Raji (cell line): ENCODE data around the gene VWA7.

Source experiments
- POLR2A ChIP-seq: IDR thresholded peaks from 2 replicates; pipeline ENCODE4 v1.6.1; 2011; ENCODE audit warnings: low read depth, low read length, control low read depth; ENCODE audit not compliant: insufficient read depth

Gene VWA7, protein sequence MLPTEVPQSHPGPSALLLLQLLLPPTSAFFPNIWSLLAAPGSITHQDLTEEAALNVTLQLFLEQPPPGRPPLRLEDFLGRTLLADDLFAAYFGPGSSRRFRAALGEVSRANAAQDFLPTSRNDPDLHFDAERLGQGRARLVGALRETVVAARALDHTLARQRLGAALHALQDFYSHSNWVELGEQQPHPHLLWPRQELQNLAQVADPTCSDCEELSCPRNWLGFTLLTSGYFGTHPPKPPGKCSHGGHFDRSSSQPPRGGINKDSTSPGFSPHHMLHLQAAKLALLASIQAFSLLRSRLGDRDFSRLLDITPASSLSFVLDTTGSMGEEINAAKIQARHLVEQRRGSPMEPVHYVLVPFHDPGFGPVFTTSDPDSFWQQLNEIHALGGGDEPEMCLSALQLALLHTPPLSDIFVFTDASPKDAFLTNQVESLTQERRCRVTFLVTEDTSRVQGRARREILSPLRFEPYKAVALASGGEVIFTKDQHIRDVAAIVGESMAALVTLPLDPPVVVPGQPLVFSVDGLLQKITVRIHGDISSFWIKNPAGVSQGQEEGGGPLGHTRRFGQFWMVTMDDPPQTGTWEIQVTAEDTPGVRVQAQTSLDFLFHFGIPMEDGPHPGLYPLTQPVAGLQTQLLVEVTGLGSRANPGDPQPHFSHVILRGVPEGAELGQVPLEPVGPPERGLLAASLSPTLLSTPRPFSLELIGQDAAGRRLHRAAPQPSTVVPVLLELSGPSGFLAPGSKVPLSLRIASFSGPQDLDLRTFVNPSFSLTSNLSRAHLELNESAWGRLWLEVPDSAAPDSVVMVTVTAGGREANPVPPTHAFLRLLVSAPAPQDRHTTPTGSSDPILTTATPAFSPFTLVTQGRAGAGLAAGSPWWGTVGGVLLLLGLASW

DNA sequence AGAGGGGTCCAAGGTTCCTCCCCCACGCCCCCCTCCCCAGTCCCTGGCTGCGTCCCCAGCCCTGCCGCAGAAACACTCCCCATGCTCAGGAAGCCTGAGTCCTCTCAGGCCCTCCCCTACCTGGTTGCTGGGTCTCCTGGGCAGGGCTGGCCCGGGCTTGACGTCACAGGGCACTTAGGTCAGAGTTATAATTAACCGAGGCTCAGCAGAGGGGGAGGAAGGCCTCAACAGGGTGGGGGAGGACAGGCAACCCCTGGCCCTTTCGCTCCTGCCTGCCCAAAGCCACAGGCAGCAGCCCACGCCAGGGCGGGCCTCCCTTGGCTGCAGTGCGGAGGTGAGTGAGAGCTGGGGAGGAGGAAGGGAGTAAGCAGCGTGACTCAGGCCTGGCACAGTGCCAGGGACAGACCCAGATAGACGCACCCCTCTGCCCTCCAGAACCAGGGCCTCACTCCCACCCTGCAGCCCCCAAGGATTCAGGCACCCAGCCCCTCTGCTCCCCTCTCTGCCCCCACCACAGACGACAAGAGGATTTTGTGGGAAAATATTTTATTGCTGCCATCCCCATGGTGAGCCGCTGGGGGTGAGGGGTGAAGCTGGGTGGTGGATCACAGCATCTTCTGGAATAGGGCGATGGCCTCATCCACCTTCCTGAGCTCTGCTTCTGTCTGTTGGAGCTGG, at the start of gene VWA7:
VWA7 (minus strand) TSS at position 340 of the 678 bp plus-strand sequence. CDS start 549 bp downstream, outside the sequence.
- no peak for TF ChIP-seq POLR2A

DNA sequence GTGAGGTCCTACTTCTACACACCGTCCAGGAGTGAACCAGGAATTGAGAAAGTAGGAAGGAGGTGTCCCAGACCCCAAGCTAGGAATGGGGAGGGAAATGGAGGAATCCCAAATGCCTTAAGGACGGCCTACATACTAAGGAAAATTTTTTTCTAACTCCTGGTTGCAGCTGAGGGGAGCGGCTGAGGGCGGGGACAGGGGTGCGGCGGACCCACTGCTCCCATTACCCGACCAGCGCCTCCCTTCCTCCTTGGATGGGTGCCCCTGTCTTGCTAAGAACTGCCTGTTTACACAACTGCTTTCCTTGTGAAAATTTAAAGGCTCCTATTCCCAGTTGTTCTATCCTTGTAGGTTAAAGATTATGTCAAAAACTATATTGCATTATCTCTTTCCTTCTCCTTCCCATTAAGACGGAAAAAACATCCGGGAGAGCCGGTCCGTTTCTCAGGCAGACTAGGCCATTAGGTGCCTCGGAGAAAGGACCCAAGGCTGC, 49.7 kb upstream of the VWA7 start:
- peak; percentile 46 for TF ChIP-seq POLR2A

DNA sequence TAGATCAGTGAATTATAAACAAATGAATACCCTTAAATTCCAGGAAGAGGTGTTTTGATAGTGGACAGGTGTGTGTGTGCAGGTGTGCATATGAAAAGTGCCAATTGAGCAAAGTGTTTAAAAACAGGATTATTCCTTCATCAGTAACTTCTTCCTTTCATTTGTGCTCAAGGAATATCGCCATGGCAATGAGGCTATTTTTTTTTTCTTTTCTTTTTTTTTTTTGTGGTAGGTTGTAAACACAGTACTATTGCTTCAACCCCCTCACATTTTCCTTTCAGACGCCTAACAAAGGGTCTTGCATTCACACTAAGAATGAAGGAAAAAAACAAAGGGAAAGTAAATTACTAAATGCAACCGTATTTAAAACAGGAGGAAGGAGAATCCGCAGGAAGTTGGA, 48.4 kb upstream of the VWA7 start:
- TF ChIP-seq POLR2A = no peak

DNA sequence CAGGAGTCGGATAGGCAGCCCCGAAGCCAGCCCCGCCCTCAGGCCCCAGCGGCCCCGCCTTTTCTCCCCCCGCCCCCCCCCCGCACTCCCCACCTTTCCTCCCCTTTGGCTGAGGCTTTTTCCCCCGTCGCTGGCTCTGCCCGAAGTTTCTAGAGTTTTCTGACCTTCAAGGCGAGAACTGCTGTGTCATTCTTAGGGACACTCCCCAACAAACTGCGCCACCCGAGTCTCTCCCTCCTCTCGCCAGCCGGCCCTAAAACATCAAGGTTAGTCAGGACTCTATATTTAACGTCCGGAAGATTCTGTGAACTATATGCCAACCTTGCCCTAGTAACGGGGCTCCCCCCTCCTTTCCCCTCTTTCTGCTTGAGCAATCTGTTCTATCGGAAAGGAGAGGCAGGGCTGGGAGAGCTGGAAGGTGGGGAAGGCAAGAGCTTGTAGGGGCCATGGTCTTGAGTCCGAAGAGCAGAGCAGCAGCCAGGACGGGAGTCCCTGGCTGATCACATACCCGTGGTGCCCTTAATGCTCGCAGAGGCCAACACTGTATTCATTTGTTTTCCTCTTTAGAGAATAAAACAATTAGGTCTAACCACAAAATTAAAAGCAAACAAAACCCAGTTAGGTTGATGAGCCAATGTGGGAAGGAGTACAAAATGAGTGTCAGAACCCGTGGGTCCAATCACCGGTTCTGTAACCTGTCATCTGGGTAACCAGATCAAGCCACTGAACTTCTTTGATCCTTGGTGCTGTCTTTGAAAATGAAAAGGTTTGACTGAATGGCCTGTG, 45.1 kb upstream of the VWA7 start:
- peak; percentile 43; the same call in 1 of the 2 replicates for TF ChIP-seq POLR2A

DNA sequence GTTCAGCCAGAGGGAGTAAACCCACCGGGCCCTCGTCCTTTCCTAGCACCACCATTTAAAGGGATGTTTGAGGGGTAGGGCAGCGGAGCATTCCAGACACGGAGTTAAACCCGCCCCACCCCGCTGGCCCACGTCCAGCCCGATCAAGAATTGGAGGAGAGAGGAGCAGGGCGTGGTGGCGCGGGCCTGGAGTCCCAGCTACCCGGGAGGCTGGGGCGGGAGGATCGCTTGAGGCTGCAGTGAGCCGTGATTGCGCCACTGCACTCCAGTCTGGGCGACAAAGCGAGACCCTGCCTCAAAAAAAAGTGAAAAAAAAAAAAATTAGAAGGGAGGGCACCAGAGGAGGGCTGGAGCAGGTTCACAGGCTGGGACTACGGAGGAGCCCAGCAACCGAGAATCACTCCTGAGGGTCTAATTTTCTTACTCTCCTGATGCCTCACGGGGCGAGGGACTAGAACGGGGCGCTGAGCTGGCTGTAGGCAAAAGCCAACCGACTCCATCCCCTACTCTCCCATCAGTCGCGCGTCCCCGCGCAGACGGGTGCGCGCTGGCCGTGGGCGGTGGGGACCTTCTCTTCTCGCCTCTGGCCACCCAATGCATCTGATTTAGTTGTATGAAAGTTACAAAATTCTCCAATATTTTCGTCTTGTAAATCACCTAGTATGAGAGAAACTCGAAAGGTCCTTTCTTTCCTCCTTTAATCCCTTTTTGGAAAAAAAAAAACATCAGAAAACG, 44.3 kb upstream of the VWA7 start:
- TF ChIP-seq POLR2A = peak; percentile 71

DNA sequence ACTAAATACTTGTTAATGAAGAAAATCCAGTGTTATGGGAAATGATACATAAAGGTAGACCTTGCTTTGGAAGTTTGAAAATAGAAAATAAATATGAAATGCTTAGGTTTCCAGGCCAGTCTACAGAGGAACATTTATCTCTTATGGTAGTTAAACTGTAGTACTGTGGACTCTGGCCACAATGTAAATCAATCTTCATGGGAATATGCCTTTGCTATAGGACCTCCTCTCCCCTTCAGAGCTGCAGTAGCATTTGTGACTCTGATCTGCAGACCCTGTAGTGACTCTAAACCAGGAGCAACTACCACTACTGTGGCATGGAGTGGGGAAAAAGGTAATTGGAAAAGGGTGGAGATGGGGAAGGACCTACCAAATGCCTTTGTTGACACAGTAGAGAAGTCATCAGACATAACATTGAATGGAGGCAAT, 42.8 kb upstream of the VWA7 start:
- TF ChIP-seq POLR2A = no peak

DNA sequence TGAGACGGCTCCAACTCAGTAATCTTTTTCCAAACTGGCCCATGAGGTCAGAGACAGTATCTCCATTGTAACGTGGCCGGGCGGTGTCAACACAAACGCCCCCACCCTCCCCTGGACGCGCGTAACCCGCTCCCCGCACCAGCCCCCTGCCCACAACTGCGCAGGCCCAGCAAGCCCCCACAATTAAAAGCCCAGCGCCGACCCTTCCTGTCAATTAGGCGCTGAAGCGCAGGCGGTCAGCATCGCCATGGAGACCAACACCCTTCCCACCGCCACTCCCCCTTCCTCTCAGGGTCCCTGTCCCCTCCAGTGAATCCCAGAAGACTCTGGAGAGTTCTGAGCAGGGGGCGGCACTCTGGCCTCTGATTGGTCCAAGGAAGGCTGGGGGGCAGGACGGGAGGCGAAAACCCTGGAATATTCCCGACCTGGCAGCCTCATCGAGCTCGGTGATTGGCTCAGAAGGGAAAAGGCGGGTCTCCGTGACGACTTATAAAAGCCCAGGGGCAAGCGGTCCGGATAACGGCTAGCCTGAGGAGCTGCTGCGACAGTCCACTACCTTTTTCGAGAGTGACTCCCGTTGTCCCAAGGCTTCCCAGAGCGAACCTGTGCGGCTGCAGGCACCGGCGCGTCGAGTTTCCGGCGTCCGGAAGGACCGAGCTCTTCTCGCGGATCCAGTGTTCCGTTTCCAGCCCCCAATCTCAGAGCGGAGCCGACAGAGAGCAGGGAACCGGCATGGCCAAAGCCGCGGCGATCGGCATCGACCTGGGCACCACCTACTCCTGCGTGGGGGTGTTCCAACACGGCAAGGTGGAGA, 38.1 kb upstream of the VWA7 start, which contains the start of the genes HSPA1A and HSPA1L:
HSPA1A (plus strand) TSS at position 519 of the 814 bp plus-strand sequence; CDS start at position 733, 214 bp downstream.
HSPA1L (minus strand) TSS at position 259 of the 814 bp plus-strand sequence. CDS start 3,311 bp downstream, outside the sequence.
- no peak for TF ChIP-seq POLR2A

DNA sequence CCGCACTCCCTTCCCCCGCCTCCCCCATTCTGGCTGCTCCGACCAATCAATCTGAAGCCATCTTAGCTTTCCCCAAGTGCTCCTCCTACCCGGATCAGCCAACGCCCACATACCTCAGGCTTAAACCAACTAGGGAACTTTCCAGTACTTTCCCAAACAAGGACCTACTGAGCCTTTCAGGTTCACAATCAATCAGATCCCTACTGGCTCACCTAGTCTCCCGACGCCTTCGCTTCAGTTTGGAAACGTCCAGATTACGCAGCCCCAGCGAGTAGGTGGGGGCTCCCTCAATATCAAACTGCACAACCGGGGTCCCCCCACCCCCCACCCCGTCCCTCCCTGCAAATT, 37.5 kb upstream of the VWA7 start:
- no peak for TF ChIP-seq POLR2A

DNA sequence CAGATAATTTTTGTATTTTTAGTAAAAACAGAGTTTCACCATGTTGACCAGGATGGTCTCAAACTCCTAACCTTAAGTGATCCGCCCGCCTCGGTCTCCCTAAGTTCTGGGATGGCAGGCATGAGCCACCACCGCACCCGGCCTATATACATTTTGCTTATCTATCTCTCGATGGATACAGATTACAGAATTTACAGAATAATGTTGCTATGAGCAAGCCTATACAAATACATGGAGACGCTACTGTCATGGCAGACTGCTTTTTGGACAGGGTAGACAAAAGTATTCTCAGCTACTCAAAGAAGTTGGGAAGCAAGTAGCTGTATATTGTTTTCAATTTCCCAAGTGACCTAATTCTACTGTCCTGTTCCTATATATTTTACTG, 36.3 kb upstream of the VWA7 start:
- TF ChIP-seq POLR2A = no peak

DNA sequence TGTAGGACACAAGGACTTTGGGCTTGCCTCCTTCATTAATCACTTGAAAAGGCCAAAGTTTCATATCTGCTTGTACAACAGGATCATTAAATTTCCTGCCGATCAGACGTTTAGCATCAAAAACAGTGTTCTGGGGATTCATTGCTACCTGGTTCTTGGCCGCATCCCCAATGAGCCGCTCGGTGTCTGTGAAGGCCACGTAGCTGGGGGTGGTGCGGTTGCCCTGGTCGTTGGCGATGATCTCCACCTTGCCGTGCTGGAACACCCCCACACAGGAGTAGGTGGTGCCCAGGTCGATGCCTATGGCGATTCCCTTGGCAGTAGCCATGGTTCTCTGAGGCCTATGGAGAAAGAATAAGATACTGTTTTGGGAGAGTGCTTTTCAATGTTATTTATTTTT, 34.5 kb upstream of the VWA7 start:
- no peak for TF ChIP-seq POLR2A

DNA sequence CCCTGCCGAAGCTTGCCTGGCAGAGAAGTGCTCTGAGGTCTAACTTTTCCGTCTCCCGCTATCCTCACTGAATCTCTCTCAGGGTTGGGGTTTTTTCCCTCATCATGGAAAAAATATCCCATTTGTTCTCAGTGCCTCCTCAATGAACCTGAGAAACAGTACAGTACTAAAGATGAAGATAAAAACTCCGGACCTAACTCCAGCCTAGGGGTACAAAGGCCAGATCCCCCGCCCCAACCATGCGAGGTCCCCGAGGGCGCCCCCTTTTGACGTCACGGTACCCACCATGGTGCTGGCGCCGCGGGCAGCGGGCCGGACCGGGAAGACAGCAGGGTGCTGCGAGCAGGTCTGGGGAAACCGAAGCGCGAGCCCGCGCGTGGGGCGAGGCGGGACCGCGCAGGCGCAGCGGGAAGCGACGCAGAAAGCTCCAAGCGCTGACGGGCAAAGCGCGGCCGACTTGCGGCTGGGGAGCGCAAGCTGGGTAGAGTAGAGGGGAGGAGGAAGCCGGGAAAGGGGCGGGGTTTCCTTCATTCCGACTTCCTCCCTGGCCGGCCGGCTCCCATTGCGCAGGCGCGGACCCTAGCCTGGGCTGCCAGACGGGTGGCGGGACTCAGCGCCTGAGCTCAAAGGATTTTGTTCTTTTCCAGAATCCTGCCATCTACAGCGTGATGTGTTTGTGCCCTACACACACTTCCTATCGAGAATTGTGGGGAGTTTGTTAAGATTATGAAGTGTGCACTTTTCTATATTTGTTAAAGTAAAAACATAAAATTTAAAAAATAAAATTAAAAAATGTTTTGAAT, 29.5 kb upstream of the VWA7 start, which contains the start of gene LSM2:
LSM2 (minus strand) TSS at position 497 of the 803 bp plus-strand sequence; CDS start at position 288, 209 bp downstream.
- peak; percentile 93 for TF ChIP-seq POLR2A
